Stimulated activated CD4-positive, alpha-beta T cell treated with anti-CD3 and anti-CD28 coated beads, TNF-alpha, amount 100 ng/mL, for 24 hours (primary cell): ENCODE results near the gene FOXP2.

ENCODE experiments used
- DNase-seq, 3 experiments: peaks; one replicate each; pipeline ENCODE4 v3.0.0-alpha.2; 2020; ENCODE audit warnings: low read depth in 3 of 3

Gene FOXP2

GRCh38 chr7:114653364-114654088, 238.9 kb downstream of the FOXP2 start:
- no peak for DNase-seq

GRCh38 chr7:114656466-114656865, 241.9 kb downstream of the FOXP2 start:
- no peak for DNase-seq

DNA sequence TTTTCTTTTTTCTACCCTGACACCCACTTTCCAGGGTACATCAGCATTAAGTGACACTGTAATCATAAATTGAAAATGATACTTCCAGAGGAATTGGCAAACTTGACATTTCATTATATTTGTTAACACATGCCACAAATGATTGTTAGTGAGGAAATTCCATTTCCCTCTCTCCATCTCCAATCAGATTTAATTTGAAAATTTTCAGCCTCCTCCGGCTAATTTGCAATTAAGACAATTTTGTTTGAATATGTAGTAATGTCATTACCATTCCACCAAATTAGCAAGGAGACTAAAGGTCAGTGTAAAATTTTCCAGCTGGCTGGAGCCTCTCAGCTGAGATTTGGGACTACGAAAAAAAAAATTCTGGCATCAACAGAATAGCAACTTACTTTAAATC, 242.7 kb downstream of the FOXP2 start:
- no peak for DNase-seq

DNA sequence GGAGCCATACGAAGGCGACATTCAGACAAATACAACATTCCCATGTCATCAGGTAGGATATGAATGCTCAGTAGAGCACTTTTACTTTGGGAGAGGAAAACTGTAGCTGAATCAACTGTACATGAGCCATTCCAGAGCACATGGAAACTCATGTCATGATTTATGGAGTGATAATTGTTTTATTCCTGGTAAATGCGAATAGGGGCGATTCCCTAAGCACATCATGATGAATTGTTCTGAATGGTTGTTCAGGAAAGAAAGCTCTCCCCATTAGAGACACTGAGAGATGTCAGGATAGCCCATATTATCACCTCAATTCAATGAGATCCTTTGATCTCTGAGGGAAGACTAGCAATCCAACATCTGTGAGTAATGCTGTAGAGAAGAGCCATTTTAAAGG, 243.6 kb downstream of the FOXP2 start:
- DNase-seq: no peak

- DNase-seq: no peak
These were observed 245.0 kb downstream of the FOXP2 start for GRCh38 chr7:114659409-114660125.

GRCh38 chr7:114660126-114660486, 245.5 kb downstream of the FOXP2 start:
- no peak for DNase-seq

GRCh38 chr7:114660753-114661152, 246.1 kb downstream of the FOXP2 start:
- no peak for DNase-seq

GRCh38 chr7:114662002-114662677, 247.5 kb downstream of the FOXP2 start:
- no peak for DNase-seq

DNA sequence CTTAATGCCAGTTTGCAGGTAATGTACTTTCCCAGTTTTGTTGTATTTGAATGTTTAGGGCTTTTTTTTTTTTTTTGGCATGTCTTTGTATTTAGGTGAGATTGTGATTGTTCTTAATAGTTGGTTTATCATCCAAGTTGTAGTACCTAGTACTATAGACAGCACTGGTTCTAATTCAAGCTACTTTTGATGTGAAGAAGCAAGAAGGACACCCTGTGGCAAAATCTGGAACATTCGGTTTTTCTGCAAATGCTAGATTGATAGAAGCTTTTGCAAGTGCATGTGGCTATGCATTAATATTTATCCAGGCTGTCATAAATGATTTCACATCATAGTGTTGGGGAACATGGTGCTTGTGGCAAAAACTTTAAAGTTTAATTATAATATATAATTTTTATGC, 248.9 kb downstream of the FOXP2 start:
- no peak for DNase-seq

DNA sequence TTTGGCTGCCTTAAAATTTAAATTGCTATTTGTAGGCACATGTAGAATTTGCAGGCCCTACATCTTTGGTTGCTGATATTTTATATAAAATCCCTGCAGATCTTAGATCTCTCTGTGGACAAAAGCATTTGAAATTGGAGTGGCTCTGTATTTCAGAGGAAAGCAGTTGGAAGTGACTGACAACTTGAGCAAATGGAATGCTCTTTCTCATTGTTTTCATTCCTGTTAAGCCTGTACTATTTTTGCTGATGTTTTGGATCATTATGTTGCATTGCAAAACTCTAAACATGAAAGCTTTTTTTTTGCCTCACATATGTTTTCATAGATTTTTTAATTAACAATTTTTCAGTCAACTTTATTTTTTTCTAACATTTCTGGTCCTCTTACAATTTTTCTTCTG, 256.1 kb downstream of the FOXP2 start:
- DNase-seq: no peak

DNA sequence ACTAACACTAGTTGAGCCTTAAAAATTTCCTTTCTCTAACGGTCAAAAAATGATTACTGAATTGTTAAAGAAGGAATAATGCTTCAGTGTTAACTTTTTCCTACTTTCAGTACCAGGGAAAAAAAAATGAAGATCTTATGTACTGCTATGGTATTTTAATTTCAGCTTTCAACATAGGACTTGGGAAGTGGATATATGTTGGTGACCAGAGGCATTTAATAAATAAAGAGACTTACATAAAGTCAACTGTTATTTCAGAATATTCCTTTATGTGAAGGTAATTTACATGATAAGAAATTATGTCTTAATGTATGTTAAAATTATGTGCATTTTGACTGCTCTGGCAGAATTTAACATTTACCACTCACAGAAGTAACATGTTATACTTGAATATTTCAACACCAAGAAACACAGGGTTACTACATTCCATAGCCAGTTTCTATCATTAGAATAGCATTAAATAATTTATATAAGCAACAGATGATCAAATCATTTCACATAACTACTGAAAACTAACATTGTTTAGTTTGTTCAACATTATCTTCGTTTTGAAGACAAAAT, 257.0 kb downstream of the FOXP2 start:
- DNase-seq: no peak

DNA sequence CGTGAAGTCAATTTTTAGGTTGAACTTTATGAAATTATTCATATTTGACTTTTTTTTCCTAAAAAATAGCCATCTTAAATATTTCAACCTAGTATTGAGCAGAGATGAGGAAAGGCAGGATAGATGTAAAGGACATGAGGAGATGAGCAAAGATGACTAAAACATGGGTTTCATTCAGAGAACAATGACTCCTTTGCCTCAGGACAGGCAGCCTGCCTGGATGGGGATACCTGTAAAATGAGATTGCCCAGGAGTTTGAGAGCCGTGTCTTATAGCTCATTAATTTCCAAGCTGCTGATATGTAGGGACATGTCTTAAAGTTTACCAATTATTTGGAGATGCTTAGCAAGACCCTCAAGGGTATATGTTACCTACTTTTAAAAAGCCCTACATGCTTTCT, 263.5 kb downstream of the FOXP2 start:
- DNase-seq: no peak

DNA sequence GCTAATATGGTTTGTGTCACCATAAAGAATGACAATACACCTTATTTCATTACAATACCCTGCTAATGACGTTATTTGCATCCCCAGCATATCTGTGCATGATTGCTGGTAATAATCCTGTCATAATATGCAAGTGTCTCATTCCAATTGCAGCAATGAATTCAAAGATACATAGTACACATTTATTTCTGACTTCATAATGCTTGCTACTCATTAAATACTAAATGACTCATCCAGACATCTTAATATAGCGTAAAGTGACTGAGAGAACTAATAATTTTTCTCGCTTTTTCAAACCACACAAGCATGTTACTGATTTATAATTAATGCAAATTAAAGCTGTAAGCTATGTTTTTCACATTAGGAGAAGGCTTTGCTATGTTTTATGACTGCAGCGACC, 272.6 kb downstream of the FOXP2 start:
- no peak for DNase-seq

DNA sequence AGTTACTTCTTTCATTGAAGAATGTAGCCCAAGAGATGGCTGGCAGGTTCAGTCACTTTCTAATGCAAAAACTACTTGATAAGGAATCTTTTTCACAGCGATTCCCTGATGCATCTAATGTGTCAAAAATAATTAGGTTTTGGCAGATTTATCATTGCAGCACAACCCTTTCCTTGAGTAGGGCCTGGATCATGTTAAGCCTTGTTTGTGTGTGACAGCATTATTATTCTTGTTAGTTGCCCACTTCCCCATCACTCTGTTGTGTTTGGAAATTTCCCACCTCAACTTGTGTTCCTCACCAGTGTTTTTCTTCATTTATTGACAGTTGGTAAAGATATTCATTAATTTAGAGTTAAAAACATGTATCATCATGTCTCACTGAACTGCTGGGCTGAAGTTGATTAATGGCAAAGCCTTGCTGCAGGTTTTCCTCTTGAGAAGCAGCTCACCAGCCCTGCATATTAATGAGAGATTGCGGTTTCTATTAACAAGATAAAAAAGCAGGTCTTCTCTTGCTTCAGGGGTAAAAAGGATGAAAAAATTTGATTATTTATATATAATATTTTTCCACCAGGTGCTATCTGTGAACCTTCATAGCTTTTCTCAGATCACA, 273.9 kb downstream of the FOXP2 start:
- DNase-seq: no peak

DNA sequence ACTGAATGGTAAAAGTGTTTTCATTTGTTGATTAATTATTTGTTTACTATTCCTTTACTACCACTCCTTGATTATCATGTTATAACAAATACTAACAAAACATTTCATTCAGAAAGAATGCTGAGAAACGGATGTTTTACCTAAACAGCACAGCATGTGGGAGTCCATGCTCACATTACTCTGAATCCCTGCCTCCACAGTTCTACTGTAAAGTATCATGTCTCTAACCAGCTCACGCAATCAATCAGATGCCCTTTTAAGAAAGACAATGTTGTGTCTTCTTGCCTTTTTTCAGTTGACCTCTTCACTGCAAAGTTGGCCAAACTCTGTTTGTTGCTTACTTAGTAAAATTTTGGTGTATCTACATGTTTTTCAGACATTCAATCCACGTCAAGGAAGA, 274.8 kb downstream of the FOXP2 start:
- DNase-seq: no peak

DNA sequence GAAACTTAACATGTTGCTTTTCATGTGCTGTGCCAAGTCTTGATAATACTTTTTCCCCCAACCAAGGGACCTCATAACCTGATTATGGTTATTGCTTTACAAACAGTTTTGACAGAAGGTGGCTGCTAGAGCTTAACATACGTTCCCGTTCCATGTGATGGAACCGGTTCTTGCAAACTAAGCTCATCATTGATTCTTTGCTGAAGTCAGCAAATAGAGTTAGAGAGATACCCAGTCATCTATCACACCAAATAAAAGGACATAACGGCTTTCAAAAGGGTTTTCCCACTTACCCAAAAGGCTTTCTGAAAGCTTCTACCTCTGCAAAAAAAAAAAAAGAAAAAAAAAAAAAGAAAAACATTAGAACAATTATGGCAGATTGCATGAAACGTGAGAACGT, 277.0 kb downstream of the FOXP2 start:
- DNase-seq: no peak

DNA sequence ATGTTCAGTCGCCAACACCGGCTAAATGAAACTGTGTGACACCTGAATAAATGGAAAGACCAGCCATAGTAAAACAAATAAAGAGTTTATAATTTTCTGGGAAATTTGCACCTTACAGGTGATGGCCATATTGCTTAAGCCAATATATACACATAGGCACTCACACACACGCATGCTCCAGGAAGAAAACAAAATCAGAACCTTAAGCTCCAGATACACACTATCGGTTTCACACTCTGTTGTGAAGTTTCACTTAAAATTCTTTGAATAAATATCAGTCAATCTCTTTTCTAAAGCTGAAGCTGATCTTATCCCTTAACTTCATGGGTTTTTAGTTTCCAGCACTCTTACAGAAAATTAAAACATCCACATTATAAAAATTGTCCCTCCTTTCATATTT, 280.6 kb downstream of the FOXP2 start:
- no peak for DNase-seq

GRCh38 chr7:114700247-114700928, 285.8 kb downstream of the FOXP2 start:
- no peak for DNase-seq

- no peak for DNase-seq
These were observed 289.1 kb downstream of the FOXP2 start for GRCh38 chr7:114703677-114704076.

GRCh38 chr7:114708646-114709045, 294.0 kb downstream of the FOXP2 start:
- DNase-seq: no peak

DNA sequence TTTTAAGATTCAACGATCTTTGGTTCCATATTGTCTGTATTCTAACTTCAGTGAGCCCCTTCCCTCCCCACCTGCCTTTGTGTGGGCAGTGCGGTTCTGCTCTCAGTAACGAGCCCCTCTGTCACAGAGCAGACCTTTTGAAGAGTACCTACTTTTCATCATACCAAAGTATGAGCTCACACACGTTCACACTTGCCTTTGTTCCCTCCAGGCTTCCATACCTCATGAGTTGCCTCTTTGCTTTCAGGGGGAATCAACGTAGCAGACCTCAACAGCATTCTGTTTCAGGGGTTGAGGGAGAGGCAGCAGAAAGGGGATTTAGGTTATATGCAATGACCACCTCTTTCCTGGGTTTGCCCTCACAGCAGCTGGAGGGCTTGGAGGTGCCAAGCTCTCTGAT, 295.9 kb downstream of the FOXP2 start:
- DNase-seq: no peak

DNA sequence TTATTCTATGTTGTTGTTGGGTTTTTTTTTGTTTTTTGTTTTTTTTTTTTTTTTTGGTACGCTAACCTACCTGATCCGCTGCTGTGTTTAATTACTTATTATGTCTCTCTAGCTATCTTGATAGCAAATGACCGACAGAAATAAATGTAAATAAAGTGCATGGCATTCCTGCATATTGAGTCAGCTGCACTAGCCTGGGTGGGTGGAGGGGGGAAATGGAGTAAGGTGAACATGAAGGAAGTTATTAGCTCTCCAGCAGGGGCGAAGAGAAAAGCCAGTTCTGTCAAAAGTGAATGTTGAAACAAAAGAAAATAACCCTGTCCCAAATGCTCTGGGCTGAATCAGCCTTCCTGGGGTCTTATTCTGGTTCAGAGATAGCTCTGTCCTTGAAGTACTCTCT, 296.6 kb downstream of the FOXP2 start:
- no peak for DNase-seq
